Measurements from ENCODE around the gene COX7A1.

COX7A1 gene

GRCh38 chr19:36111200-36111539, 41.1 kb downstream of the COX7A1 start:
- DNase-seq, result no peak

GRCh38 chr19:36110487-36111199, 41.6 kb downstream of the COX7A1 start, which contains the start of gene OVOL3:
Gene OVOL3, plus strand, starts transcription at chr19:36111143. Its CDS starts 60 bp downstream, at chr19:36111203.
- no peak for DNase-seq

- DNase-seq, result no peak
Measured at GRCh38 chr19:36108684-36109083, 43.6 kb downstream of the COX7A1 start.

- DNase-seq, result no peak
Measured at GRCh38 chr19:36106991-36107390, 45.3 kb downstream of the COX7A1 start.

GRCh38 chr19:36106441-36106840, 45.8 kb downstream of the COX7A1 start:
- no peak for DNase-seq

- DNase-seq, result no peak
Measured at GRCh38 chr19:36103842-36104552, 48.2 kb downstream of the COX7A1 start.

GRCh38 chr19:36103040-36103626, 49.1 kb downstream of the COX7A1 start:
- DNase-seq, result no peak

- DNase-seq, result no peak
Measured at GRCh38 chr19:36101550-36102327, 50.5 kb downstream of the COX7A1 start.
